HG02763 (cell line): ENCODE results near the gene OTOS.

ENCODE experiments used
- ATAC-seq: cut with Tn5 transposase; IDR thresholded peaks from one replicate; pipeline ENCODE4 v1.9.1; 2021; ENCODE audit warnings: mild to moderate bottlenecking, moderate library complexity; ENCODE audit not compliant: unreplicated experiment

The OTOS gene

DNA sequence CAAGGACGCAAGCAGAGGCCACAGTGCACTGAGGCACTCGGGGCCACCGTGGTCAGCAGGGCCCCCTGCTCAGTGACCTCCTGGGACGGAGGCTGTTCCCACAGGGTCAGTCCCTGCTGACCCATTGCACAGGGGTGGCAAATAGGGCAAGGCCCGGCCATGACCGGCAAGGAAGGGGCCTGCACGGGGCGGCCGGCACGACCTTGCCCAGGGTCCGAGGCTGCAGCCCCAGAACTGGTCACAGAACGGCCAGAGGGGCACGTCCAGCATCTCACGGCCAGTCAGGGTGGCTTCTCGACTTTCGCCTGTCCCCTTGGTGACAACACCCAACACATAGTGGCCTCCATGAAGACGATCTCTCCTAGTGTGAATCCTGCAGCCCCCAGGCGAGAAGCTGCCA, 27.6 kb upstream of the OTOS start:
- ATAC-seq: no peak

DNA sequence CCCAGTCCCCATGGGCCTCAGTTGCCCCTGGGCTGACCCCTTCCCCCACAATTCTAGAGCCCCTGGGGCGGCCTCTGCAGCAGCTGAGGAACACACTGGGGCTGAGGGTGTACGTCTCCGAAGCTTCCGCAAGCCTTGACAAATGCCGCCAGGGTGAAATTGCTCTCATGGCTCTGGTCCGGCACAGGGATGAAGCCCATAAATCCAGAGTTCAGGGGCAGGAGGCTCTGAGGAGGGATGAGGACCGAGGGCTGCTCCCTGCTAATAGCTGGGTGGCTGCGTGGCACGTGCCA, 27.1 kb upstream of the OTOS start:
- ATAC-seq: no peak

DNA sequence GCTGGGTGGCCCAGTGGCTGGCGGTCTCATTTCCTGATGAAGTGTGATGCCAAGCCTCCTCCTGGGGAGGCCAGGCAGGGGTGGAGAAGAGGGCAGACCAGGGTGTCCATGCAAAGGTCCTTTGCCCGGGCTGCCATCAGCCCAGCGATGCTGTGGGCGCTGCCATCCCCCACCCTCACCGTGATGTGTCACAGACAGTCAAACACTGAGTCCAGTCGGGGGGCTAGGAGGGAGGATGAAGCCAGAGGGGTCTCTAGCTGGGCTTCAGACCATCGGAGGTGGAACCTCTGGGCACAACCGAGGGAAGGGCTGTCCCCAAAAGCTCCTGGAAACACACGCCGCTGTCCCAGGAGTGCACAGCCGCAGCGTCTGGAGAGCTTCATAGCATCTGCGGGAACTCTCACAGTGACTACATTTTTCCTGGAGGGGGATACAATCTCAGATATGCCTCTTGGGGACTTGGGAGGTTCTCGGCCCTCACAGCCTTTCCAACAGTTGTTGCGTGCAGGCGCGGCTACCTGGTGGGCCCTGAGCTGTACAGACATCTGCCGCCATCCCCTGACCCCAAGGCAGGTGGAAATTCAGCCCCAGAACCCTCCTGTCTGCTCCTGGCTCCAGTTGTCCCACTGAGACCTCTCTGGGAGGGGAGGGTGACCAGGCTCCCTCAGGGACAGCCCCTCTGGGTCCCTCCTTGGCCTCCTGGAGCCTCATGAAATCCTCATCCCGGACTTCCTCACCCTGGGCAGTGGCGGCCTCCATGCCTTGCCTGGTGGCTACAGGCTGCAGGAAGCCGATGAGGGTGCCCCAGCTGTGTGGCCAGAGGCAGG, 26.5 kb upstream of the OTOS start:
- no peak for ATAC-seq

- ATAC-seq: no peak
Observed at GRCh38 chr2:240166191-240166590, 25.7 kb upstream of the OTOS start.

GRCh38 chr2:240165661-240166060, 25.2 kb upstream of the OTOS start:
- no peak for ATAC-seq

GRCh38 chr2:240165034-240165433, 24.6 kb upstream of the OTOS start:
- ATAC-seq: no peak

GRCh38 chr2:240164586-240164985, 24.1 kb upstream of the OTOS start:
- ATAC-seq: no peak

- no peak for ATAC-seq
Observed at GRCh38 chr2:240163844-240164574, 23.6 kb upstream of the OTOS start.

- no peak for ATAC-seq
Observed at GRCh38 chr2:240162939-240163714, 22.7 kb upstream of the OTOS start.

GRCh38 chr2:240162531-240162930, 22.1 kb upstream of the OTOS start:
- ATAC-seq: no peak

DNA sequence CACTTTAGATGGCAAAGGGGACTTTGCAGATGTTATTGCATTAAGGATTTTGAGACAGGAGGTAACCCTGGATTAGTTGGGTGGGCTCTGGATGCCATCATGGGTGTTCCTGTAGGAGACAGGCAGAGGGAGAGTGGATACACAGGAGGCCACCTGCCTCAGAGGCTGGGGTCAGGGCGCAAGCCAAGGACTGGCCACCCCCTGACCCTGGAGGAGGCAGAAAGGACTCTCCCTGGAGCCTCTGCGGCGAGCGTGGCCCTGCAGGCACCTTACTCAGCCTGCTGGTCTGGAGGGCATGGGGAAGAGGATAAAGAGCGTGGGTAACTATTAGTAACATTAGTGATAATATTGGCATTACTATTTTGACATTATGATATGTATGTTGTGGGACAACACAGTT, 21.6 kb upstream of the OTOS start:
- no peak for ATAC-seq

DNA sequence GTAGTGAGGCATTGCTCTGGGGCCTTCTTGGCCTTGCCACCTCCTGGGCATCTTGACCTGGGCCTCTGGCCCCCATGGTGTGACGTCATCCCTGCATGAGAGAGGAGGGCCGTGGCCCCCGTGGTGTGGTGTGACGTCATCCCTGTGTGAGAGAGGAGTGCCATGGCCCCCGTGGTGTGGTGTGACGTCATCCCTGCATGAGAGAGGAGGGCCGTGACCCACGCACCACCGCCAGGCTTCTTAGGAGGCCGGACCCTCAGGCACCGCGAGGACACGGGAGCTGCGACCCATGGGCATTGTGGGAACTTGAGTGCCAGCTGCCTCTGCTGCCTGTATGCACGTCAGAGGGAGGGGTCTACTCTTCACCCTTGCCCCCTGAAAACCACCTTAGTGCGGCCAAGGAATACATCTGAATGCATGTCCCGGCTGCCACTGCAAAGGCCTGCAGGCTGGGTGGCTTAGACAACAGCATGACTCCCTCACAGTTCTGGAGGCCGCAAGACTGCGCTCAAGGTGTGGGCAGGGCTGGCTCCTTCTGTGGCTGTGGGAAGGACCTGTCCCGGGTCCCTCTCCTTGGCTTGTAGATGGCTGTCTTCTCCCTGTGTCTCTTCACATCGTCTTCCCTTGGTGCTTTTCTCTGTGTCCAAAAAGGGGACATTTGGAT, 20.8 kb upstream of the OTOS start:
- no peak for ATAC-seq

- ATAC-seq: no peak
Observed at GRCh38 chr2:240160291-240161086, 20.0 kb upstream of the OTOS start.

DNA sequence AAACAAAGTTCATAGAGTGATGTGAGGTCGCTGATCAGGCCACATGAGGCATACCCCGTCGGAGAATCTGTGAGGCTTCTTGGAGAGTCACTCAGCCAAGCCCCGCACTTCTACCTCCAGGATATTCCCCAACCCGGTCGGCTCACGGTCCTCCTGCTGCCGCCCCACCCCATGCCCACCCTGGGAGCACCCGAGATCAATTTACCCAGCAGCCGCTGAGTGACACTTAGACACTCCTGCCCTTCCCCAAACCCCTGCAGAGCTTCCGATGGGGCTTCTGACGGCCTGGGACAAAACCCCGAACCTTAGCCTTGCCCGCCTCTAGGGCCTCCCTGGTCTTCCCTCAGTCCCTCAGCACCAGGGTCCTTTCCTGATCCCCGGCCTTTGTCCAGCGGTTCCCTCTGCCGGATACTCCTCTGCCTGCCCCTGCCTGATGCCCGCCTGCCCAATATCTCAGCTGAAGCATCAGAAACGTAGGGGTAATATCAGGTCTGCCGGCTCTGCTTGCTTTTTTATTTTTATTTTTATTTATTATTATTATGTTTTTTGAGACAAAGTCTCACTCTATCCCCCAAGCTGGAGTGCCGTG, 18.9 kb upstream of the OTOS start:
- no peak for ATAC-seq

- no peak for ATAC-seq
Observed at GRCh38 chr2:240157147-240157470, 16.7 kb upstream of the OTOS start.

DNA sequence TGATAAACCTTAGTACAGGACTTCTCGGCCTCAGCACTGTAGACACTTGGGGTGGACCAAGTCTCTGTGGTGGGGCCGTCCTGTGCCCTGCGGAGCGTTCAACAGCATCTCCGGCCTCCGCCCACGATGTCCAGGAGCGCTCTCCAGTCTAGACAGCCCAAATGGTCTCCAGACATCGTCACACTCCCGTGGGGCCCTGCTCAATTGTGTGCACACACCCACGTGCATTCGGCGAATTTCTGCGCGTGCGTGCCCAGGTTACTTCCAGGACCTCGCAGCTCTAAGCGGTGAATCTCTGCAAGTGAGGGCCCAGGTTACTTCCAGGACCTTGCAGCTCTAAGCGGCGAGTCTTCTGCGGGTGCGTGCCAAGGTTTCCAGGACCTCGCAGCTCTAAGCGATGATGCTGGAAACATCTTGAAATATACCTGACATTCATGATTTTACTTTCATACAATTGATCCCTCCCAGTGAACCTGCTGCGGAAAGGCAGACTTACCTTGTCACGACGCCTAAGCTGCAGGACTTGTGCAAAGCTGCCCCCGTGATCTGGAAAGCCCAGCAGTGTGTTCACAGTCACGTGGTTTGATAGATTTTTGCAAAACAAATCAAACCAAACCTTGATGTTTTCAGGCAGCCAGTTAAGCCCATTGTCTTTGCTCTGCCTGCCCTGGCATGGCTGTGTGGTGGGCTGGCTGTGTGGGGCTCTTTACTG, 16.1 kb upstream of the OTOS start:
- ATAC-seq: no peak

DNA sequence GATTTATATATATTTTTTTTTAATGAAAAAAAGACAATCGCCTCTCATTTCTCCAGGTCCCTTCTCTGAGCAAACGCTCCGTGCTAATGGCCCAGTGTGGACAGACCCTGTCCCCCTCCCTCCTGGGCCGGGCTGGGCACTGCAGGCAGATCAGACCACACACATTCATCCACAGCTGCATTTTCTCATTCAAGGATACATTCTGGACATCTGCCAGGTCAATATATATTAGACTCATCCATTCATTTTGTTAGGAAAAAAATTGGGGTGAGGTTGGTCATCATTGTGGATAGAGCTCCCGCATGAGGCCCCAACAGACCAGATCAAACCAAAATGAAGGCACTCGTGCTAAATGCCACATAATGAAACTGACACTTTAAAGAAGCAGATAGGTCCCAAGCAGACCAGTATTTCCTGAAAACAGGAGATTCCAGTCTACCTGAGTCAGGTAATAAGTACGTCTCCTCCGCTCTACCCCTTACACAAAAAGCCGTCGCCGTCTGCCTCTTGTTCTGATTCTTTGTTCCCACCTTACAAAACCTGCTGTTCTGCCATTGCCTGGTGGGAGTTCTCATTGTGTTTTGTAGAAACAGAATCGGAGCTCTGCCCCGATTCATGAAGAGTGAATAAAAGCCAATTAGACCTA, 15.4 kb upstream of the OTOS start:
- ATAC-seq: no peak

GRCh38 chr2:240155048-240155744, 14.7 kb upstream of the OTOS start:
- no peak for ATAC-seq

DNA sequence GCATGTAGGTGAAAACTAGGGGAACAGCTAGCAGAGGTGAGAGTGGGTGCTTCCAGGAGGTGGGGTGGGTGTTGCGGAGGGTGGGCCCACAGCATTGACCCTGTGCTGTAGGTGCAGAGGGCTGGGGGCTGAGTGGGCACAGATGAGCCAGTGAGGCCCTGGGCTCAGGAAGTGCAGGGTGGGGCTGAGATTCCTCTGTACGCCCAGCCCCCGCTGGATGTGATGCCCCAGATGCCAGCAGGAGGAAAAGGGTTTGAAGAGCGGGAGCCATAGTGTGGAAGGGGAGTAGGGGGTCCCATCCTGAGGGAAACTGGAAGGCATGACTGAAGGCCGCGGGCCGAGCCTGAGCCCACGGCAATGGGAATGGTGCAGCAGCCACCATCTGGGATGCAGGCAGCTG, 14.1 kb upstream of the OTOS start:
- no peak for ATAC-seq
